ENCODE data around the gene LRBA.

DNA sequence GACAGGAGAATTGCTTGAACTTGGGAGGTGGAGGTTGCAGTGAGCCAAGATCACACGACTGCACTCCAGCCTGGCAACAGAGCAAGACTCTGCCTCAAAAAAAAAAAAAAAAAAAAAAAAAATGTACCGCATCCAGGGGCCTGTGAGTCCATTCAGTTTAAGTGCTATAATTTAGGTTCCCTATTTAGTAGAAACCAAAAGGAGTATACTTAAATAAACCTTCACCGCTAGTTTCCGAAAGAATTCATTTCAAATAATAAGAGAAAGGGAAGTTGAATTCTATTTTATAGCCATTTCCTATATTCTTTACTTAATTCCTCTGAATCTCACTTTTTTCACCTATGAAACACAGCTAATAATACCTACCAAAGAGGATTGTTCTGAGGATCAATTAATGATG, 20.8 kb upstream of the LRBA start:
- TF ChIP-seq, protein P1, sequence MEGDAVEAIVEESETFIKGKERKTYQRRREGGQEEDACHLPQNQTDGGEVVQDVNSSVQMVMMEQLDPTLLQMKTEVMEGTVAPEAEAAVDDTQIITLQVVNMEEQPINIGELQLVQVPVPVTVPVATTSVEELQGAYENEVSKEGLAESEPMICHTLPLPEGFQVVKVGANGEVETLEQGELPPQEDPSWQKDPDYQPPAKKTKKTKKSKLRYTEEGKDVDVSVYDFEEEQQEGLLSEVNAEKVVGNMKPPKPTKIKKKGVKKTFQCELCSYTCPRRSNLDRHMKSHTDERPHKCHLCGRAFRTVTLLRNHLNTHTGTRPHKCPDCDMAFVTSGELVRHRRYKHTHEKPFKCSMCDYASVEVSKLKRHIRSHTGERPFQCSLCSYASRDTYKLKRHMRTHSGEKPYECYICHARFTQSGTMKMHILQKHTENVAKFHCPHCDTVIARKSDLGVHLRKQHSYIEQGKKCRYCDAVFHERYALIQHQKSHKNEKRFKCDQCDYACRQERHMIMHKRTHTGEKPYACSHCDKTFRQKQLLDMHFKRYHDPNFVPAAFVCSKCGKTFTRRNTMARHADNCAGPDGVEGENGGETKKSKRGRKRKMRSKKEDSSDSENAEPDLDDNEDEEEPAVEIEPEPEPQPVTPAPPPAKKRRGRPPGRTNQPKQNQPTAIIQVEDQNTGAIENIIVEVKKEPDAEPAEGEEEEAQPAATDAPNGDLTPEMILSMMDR (IDR thresholded peaks at IDR 0.05; ENCODE audit: low read length), result no peak
- TF ChIP-seq EZH2 (optimal IDR thresholded peaks at IDR 0.05; ENCODE audit: low read depth, low read length) (no peak), EZH2phosphoT487 (IDR thresholded peaks at IDR 0.05; ENCODE audit: low read length) (no peak)

Measured in MM.1S (cell line).